ENCODE results near the gene ESRRG. TPM values are rescaled to one million over a fixed set of nuclear protein-coding genes. Genes with fewer than 3 reads are reported as not detected.

The ESRRG gene
- total and polyA plus RNA-seq, 2 of the 8 experiments (the other 6 are each of a cell fraction or from before 2014, with no cell fraction given): 0.59 to 1.4 TPM

GRCh38 chr1:216660561-216660960 lies 62.7 kb downstream of the ESRRG start:
- Histone ChIP-seq H3K56ac (replicated peaks; ENCODE audit: insufficient read length, low read depth, low read length) (no peak overlapping the region), H4K8ac (ENCODE audit: extremely low read depth, insufficient read depth, low read length) (no peak overlapping the region), H4K20me1 (replicated peaks in 1 of 2; ENCODE audit: control insufficient read depth in 1 of 2, insufficient read depth in 2 of 2, low read length in 2 of 2) (no peaks in the 10 kb centered on the region), H4K91ac (replicated peaks; ENCODE audit: insufficient read length, low read length) (no peak overlapping the region), H3K79me1 (ENCODE audit: low read depth, low read length) (no peaks in the 10 kb centered on the region), H3K4ac (replicated peaks; ENCODE audit: insufficient read length, low read depth, low read length) (no peak overlapping the region), H2BK20ac (ENCODE audit: low read length) (no peak overlapping the region), H4K5ac (ENCODE audit: insufficient read length, low read depth, low read length) (no peak overlapping the region), H2AK5ac (ENCODE audit: low read depth, low read length) (no peak overlapping the region), H2AFZ (ENCODE audit: low read length) (no peak overlapping the region), H3K4me2 (ENCODE audit: insufficient read depth in 1 of 2, low read depth in 2 of 2, low read length in 2 of 2) (no peak overlapping the region), H3K9me3 (ENCODE audit: insufficient read depth in 2 of 2, low read depth in 1 of 2, low read length in 1 of 2) (no peaks in the 10 kb centered on the region), H3K18ac (ENCODE audit: extremely low read depth, low read length) (no peak overlapping the region), H3K4me3 (ENCODE audit: extremely low read depth in 1 of 4, insufficient read depth in 2 of 4, low read depth in 3 of 4, low read length in 4 of 4) (no peak overlapping the region), H3K23ac (ENCODE audit: insufficient read length) (no peak overlapping the region), H3K14ac (ENCODE audit: insufficient read length) (no peak overlapping the region), H2BK5ac (ENCODE audit: low read depth, low read length) (no peak overlapping the region), H3K4me1 (replicated peaks in 1 of 4; ENCODE audit: control insufficient read depth in 3 of 4, insufficient read depth in 4 of 4, low read length in 3 of 4) (no peaks in the 10 kb centered on the region), H2BK12ac (ENCODE audit: low read depth, low read length) (no peak overlapping the region), H3K27ac (ENCODE audit: low read depth, low read length) (no peak overlapping the region), H3K23me2 (ENCODE audit: low read depth, low read length) (no peaks in the 10 kb centered on the region), H3K9ac (replicated peaks in 1 of 4; ENCODE audit: extremely low read depth in 1 of 4, low read depth in 3 of 4, low read length in 3 of 4) (no peak overlapping the region), H3K79me2 (ENCODE audit: control insufficient read depth in 1 of 2, insufficient read depth in 2 of 2, low read length in 2 of 2) (no peaks in the 10 kb centered on the region), H3K27me3 (replicated peaks in 1 of 4; ENCODE audit: control insufficient read depth in 3 of 4, extremely low read depth in 1 of 4, insufficient read depth in 3 of 4, low read length in 3 of 4) (no peaks in the 10 kb centered on the region), H2BK15ac (ENCODE audit: low read length) (no peak overlapping the region), H3K36me3 (ENCODE audit: control insufficient read depth in 2 of 4, insufficient read depth in 4 of 4, low read length in 3 of 4) (no peaks in the 10 kb centered on the region), H2BK120ac (replicated peaks; ENCODE audit: low read depth, low read length) (no peak overlapping the region)
- WGBS, 2 experiments (ENCODE audit: extremely low coverage in 1 of 2, insufficient coverage in 1 of 2, insufficient read length in 1 of 2, insufficient replicate concordance in 2 of 2, low coverage in 1 of 2, low lambda C conversion rate in 2 of 2, missing lambda C conversion rate in 1 of 2): 92% methylated on average over 1 of the region's 1 CpG; no CpG with 5 or more reads in 1 of the 2 experiments
- no peak for DNase-seq (ENCODE audit: low read depth in 1 of 2, low spot score in 2 of 2)
- FAIRE-seq: no peak
- ChIA-PET CTCF (ENCODE audit: partially characterized antibody) (interaction anchor here (0.6 to 1.8 kb wide), 3 partner anchors 10 to 671 kb away, joined by 3 to 5 read pairs (median 5); no protein-coding TSS in a partner anchor), POLR2A (ENCODE audit: partially characterized antibody) (no interaction called here)
- TF ChIP-seq SIX5 (IDR thresholded peaks at IDR 0.05; ENCODE audit: low read depth, low read length) (no peak), CTBP2 (IDR thresholded peaks at IDR 0.05; ENCODE audit: borderline replicate concordance, insufficient read depth, insufficient read length, low read length) (no peak), GTF2F1 (IDR thresholded peaks at IDR 0.05; ENCODE audit: borderline replicate concordance, low read depth, low read length) (no peak), POLR2A (IDR thresholded peaks at IDR 0.05; ENCODE audit: control extremely low read depth in 1 of 2, low read depth in 2 of 2, low read length in 2 of 2) (no peak), FOSL1 (IDR thresholded peaks at IDR 0.05; ENCODE audit: insufficient read depth, low read depth, low read length) (no peak), CBX8 (IDR thresholded peaks at IDR 0.05; ENCODE audit: borderline replicate concordance, low read depth, low read length) (no peak), SP2 (IDR thresholded peaks at IDR 0.05; ENCODE audit: low read length) (no peak), SUZ12 (IDR thresholded peaks at IDR 0.05; ENCODE audit: low read length) (no peak), SP1 (IDR thresholded peaks at IDR 0.05; ENCODE audit: low read depth, low read length) (no peak)

Measured in H1 (cell line).